WTC11 (cell line): Measurements from ENCODE around the gene EHD1.

Experiments used
- CTCF ChIP-seq: fragments of 200-600 bp; IDR thresholded peaks from 2 replicates; pipeline ENCODE4 v1.8.0; 2022; ENCODE audit warnings: antibody characterized with exemption
- E2F4 ChIP-seq: sonication (generic); formaldehyde crosslinking; IDR thresholded peaks from 2 replicates; pipeline ENCODE4 v1.8.1; 2022; ENCODE audit warnings: low read depth, mild to moderate bottlenecking, moderate library complexity, missing genetic modification reagents, borderline replicate concordance
- FOXJ3 ChIP-seq: sonication (generic); formaldehyde crosslinking; IDR thresholded peaks from 2 replicates; pipeline ENCODE4 v1.9.0; 2021; ENCODE audit warnings: missing genetic modification reagents, mild to moderate bottlenecking, borderline replicate concordance
- FOXK1 ChIP-seq: sonication (generic); formaldehyde crosslinking; IDR thresholded peaks from 2 replicates; pipeline ENCODE4 v1.8.0; 2022; ENCODE audit warnings: mild to moderate bottlenecking, moderate library complexity, missing genetic modification reagents
- IRF2 ChIP-seq: sonication (generic); formaldehyde crosslinking; IDR thresholded peaks from 2 replicates; pipeline ENCODE4 v1.8.0; 2022; ENCODE audit warnings: low read depth, missing genetic modification reagents, borderline replicate concordance

GRCh38 chr11:64837887-64838351 is 40.5 kb downstream of the EHD1 start:
- no peak for TF ChIP-seq CTCF
- TF ChIP-seq FOXK1 (CRISPR knock-in tag), result no peak
- no peak for TF ChIP-seq FOXJ3 (CRISPR knock-in tag)
- no peak for TF ChIP-seq IRF2 (CRISPR knock-in tag)
- TF ChIP-seq E2F4 (CRISPR knock-in tag), result no peak
